ENCODE data around the gene UNC5C. TPM values are rescaled to one million over a fixed set of nuclear protein-coding genes. Genes with fewer than 3 reads are reported as not detected.

Gene UNC5C
- total and polyA plus RNA-seq, 2 of the 8 experiments (the other 6 are each of a cell fraction or from before 2014, with no cell fraction given), result 0.30 to 1.3 TPM

GRCh38 chr4:95263391-95263790, 285.4 kb downstream of the UNC5C start:
- H3K4me3 ChIP-seq (ENCODE audit: extremely low read depth in 1 of 4, insufficient read depth in 2 of 4, low read depth in 3 of 4, low read length in 4 of 4), result no peak overlapping the region
- no peak overlapping the region for H2AK5ac ChIP-seq (ENCODE audit: low read depth, low read length)
- CTCF ChIA-PET (ENCODE audit: partially characterized antibody), result interaction anchor here (0.6 kb wide), 1 partner anchor 129 kb away, joined by 3 read pairs; no protein-coding TSS in a partner anchor
- H3K4ac ChIP-seq (replicated peaks; ENCODE audit: insufficient read length, low read depth, low read length), result no peak overlapping the region
- no peak overlapping the region for H3K18ac ChIP-seq (ENCODE audit: extremely low read depth, low read length)
- H3K79me2 ChIP-seq (ENCODE audit: control insufficient read depth in 1 of 2, insufficient read depth in 2 of 2, low read length in 2 of 2), result no peaks in the 10 kb centered on the region
- POLR2A ChIA-PET (ENCODE audit: partially characterized antibody), result no interaction called here
- no peaks in the 10 kb centered on the region for H4K20me1 ChIP-seq (replicated peaks in 1 of 2; ENCODE audit: control insufficient read depth in 1 of 2, insufficient read depth in 2 of 2, low read length in 2 of 2)
- H3K4me2 ChIP-seq (ENCODE audit: insufficient read depth in 1 of 2, low read depth in 2 of 2, low read length in 2 of 2), result no peak overlapping the region
- TF ChIP-seq CBX5 (IDR thresholded peaks at IDR 0.05; ENCODE audit: low read depth, low read length) (no peak), POU5F1 (IDR thresholded peaks at IDR 0.05; ENCODE audit: low read depth, low read length) (no peak), HDAC6 (IDR thresholded peaks at IDR 0.05; ENCODE audit: low read depth, low read length) (no peak), FOSL1 (IDR thresholded peaks at IDR 0.05; ENCODE audit: insufficient read depth, low read depth, low read length) (no peak), SP1 (IDR thresholded peaks at IDR 0.05; ENCODE audit: low read depth, low read length) (no peak), YY1 (IDR thresholded peaks at IDR 0.05; ENCODE audit: low read depth, low read length) (no peak), CBX8 (IDR thresholded peaks at IDR 0.05; ENCODE audit: borderline replicate concordance, low read depth, low read length) (no peak), TAF1 (IDR thresholded peaks at IDR 0.05; ENCODE audit: low read depth, low read length) (no peak), BACH1 (IDR thresholded peaks at IDR 0.05; ENCODE audit: low read length) (no peak), RXRA (IDR thresholded peaks at IDR 0.05; ENCODE audit: insufficient read depth, low read depth, low read length) (no peak)
- TF ChIP-seq, protein P1, sequence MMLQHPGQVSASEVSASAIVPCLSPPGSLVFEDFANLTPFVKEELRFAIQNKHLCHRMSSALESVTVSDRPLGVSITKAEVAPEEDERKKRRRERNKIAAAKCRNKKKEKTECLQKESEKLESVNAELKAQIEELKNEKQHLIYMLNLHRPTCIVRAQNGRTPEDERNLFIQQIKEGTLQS (IDR thresholded peaks at IDR 0.05; ENCODE audit: insufficient read depth, low read depth, low read length), result no peak
- TF ChIP-seq, protein P2, sequence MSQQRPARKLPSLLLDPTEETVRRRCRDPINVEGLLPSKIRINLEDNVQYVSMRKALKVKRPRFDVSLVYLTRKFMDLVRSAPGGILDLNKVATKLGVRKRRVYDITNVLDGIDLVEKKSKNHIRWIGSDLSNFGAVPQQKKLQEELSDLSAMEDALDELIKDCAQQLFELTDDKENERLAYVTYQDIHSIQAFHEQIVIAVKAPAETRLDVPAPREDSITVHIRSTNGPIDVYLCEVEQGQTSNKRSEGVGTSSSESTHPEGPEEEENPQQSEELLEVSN (IDR thresholded peaks at IDR 0.05), result no peak
- no peak overlapping the region for H2BK20ac ChIP-seq (ENCODE audit: low read length)
- H3K27me3 ChIP-seq (replicated peaks in 1 of 4; ENCODE audit: control insufficient read depth in 3 of 4, extremely low read depth in 1 of 4, insufficient read depth in 3 of 4, low read length in 3 of 4), result no peaks in the 10 kb centered on the region
- H4K91ac ChIP-seq (replicated peaks; ENCODE audit: insufficient read length, low read length), result no peak overlapping the region
- no peak overlapping the region for H3K56ac ChIP-seq (replicated peaks; ENCODE audit: insufficient read length, low read depth, low read length)
- H3K36me3 ChIP-seq (ENCODE audit: control insufficient read depth in 2 of 4, insufficient read depth in 4 of 4, low read length in 3 of 4), result no peaks in the 10 kb centered on the region
- H3K23ac ChIP-seq (ENCODE audit: insufficient read length), result no peak overlapping the region
- H2BK15ac ChIP-seq (ENCODE audit: low read length), result no peak overlapping the region
- H3K9ac ChIP-seq (replicated peaks in 1 of 4; ENCODE audit: extremely low read depth in 1 of 4, low read depth in 3 of 4, low read length in 3 of 4), result no peak overlapping the region
- DNase-seq (ENCODE audit: low read depth in 1 of 2, low spot score in 2 of 2) (no peak), FAIRE-seq (no peak)
- H3K14ac ChIP-seq (ENCODE audit: insufficient read length), result no peak overlapping the region
- H2BK12ac ChIP-seq (ENCODE audit: low read depth, low read length), result no peak overlapping the region
- H3K9me3 ChIP-seq (ENCODE audit: insufficient read depth in 2 of 2, low read depth in 1 of 2, low read length in 1 of 2), result no peaks in the 10 kb centered on the region
- no peaks in the 10 kb centered on the region for H3K79me1 ChIP-seq (ENCODE audit: low read depth, low read length)
- H4K5ac ChIP-seq (ENCODE audit: insufficient read length, low read depth, low read length), result no peak overlapping the region
- H4K8ac ChIP-seq (ENCODE audit: extremely low read depth, insufficient read depth, low read length), result no peak overlapping the region
- no peak overlapping the region for H2AFZ ChIP-seq (ENCODE audit: low read length)
- H2BK120ac ChIP-seq (replicated peaks; ENCODE audit: low read depth, low read length), result no peak overlapping the region
- H3K4me1 ChIP-seq (replicated peaks in 1 of 4; ENCODE audit: control insufficient read depth in 3 of 4, insufficient read depth in 4 of 4, low read length in 3 of 4), result no peaks in the 10 kb centered on the region
- no peak overlapping the region for H3K27ac ChIP-seq (ENCODE audit: low read depth, low read length)
- H2BK5ac ChIP-seq (ENCODE audit: low read depth, low read length), result no peak overlapping the region
- H3K23me2 ChIP-seq (ENCODE audit: low read depth, low read length), result no peaks in the 10 kb centered on the region
